Activated T-cell treated with anti-CD3 and anti-CD28 coated beads for 48 hours (primary cell): Measurements from ENCODE around the gene TBX5.

Source experiments
- DNase-seq: peaks from one replicate; pipeline ENCODE4 v3.0.0-alpha.2; 2020; ENCODE audit warnings: low read depth

TBX5 gene

DNA sequence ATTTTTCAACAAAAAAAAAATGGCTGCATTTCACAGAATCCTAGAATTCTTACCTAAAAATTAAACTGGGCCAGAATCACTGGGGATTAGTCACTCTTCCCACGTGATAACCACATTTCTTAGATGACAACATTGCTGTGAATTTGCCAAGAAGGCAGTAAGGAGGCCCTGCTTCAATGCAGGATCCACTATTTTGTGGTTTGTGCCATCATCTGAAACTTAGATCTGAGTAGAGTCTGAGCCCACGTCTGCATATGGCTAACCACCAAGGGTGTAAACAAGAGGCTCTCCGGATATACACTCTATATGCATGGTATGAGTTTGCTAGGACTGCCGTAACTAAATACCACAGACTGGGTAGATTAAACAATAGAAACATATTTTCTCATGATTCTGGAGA, 24.4 kb upstream of the TBX5 start:
- no peak for DNase-seq

DNA sequence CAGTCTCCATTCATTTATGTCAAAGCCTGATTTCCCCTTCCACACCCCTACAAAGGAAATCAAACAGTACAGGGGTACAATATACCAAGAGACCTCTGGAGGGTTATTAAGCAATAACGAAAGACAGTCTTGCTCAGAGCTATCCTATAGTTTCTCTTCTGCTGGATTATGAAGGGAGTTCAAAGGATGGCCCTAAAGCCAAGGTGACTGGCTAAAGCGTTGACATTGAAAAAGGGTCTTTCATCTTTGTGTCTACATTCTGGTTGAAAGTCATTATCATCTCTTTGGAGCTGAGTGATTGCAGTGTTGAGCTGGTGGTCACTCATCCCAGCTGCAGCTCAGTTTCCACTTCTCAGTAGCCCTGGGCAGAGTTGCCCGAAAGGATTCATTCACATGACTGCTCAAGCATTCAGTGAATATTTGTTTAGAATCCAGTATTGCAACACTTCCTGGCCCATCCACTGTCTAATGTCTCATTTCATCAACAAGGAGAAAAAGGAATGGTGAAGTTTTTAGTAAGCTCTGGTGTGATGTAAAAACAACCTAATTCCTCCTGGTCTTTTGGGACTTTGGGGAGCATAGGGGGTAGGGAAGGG, 19.2 kb upstream of the TBX5 start:
- no peak for DNase-seq

DNA sequence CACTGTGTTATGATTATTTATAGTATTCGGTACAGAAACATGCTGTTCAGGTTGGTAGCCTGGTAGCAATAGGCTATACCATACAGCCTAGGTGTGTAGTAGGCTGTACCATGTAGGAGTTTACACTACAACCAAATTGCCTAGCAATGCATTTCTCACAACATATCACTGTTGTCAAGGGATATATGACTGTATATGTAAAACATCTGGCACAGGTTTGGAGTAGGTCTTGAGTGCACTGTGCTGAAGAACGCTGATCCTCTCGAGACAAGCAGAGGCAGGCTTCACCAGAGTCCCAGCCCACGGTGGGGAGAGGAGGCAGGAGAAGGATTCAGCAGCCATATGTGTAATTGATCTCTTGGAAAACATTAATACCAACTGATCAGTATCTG, 15.0 kb upstream of the TBX5 start:
- no peak for DNase-seq

DNA sequence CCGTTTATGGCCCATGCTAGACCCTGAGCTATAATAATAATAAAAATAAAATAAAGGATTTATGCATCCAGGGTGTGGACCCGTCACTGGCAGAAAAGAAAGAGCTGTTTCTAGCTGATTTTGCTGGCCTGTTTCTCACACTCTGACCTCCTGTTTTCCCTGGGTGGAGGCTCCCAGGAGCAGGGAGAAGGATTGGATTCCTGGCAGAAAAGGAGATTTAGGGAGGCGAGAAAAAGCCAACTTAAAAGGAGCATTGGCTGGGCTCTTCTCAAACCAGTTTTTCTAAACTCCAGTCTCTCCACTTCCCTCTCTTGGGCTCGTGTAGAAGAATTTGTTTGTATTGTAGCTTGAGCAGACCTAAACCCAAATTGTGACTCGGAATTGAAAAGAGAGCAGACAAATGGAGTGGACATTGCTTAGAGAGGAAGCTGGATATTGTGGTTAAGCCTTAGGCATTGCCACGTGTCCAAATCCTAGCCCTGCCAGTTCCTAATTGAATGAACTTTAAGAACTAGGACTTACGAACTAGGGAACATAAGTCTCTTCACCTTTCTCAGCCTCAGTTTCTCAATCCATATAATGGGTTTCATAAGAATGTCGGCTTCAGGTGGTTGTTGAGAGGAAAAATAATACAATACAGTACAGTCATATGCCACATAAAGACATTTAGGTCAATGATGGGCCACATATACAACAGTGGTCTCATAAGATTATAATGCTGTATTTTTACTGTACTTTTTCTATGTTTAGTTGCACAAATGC, 14.4 kb upstream of the TBX5 start:
- no peak for DNase-seq

DNA sequence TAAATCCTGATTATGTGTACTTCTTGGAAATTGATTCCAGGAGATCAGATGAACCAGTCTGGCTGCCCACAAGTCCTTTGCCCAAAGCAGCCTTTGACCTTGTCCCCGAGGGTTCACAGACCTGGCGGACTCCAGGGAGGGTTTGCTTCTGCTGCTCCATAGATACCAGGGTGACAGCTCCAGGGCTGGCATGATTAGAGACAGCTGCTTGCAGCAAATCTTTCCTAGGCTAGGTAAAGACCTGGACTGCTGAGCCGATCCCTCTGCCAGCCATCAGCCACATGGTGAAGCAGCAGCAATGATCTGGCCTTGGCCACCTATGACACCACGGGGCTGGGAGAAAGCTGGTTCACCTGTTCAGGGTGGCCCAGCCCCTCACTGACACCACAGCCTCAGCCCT, 10.1 kb upstream of the TBX5 start:
- no peak for DNase-seq

DNA sequence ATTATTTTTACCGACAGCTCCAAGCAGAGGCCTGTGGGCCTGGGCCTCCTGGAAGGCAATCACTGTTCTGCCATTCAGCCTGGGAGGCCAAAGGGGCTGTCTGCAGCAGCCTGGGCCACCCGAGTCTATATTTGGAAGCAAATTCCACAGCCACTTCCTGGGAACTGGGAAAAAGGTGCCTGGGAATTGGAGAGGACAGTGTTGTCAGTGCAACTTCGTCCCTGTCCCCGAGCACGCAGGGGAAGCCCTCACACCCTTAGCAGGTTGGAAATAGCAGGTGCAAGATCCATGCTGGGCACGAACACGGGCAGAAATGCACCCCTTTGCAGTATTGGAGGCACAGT, 9.6 kb upstream of the TBX5 start:
- no peak for DNase-seq

DNA sequence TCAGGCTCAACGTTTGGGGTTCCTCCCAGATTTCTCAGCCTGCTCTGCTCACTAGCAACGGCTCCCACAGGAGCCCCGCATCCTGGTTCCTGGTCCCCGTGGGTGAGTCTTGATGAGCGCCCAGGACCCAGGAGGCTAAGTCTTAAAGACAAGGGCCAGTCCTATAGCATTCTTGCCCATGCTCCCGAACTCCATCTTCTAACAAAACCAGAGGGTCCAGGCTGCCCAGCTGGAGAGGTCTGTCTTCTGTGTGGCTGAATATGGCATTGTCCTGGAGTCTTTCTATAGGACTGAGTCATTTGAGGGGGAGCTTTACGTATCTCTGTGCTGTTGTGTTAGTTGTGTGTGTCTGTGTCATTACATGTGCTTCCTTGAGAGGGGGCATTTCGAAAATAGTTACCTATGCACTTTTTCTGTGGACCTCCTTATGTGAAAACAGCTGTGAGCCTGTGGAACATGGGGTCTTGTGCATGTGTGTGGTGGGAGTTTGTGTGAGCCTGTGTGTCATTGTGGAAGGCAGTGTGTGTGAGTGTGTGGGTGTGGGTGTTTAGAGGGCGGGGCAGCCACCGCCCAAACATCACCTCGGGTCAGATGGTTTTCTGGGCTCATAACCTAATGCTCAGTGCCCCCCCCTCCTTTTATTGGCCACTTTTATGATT, 9.1 kb upstream of the TBX5 start:
- no peak for DNase-seq

DNA sequence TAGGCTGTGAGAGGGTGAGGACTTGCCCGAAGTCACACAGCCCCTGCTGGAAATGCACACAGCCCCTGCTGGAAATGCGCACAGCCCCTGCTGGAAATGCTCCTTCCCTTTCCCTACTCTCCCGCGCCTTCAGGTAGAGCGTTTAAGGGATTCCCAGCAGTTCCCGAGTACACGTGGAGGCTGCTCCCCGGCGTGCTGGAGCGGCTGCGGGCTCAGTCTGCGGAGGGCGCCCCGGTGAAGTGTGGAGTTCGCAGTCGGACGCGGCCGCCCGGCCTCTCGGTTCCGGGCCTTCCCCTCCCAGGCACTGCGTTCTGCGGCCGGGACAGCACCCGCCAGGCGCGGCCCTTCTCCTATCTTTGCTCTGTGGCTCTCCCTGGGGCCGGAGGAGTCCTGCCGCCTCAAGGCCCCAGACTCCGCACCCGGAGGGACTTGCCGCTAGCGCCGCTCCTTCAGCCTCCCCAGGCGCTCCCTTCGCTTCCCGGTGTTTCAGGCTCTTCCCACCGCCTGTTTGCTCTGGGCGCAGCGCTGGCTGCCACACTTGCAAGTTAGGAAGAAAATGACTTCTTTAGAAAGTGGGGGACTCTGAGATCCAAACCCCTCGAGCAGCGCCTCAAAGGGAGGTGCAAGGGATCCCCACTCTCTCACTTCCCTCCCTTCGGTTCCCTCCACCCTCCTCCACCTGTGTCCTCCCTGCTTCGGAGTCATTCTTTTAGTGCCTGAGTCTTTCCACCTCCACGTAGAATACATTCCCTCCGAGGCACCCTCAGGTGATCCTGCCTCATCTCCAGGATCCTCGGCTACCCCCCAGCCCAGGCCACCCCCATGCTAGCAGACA, 8.3 kb upstream of the TBX5 start:
- DNase-seq, result no peak

DNA sequence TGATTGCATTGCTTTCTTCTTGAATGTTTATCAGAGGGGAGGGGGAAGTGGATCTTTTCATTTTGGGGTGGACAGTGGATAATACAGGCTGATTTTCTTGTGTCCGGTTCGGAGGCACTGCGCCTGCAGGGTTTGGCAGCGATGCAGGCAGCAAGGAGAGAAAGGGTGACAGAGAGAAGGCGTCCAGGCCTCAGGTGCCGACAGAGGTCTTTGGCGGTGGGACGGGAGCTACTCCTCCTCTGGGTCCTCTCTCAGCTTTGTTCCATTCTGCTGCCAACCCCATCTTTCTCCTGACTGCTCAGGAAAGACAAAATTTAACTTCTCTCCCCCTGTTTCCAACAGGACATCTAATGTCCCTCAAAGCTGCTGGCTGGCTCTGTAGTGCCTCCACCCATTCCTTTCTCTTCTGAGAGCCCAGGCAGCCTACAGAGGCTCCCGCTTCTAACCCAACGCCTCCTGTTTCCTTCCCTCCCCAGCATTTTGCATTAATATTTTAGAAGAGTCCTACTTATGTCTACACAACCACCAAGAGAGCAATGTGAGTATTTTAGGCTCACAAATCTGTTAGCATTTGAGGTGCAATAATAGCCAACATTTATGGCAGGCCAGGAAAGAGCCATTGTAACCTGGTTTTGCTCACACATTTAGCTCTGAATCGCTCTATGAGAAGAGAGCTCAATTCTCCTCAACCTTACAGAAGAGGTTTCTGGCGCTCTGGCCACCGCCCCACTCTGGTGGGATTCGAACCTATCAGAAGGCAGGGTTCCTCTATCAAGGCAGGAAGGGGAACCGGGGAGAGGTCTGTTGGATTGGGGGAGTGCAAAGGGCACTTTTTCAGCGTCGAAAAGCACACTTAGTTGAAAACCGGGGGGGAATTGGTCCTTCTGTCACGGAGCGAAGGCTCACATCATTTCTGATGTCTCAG, 7.1 kb upstream of the TBX5 start:
- no peak for DNase-seq

DNA sequence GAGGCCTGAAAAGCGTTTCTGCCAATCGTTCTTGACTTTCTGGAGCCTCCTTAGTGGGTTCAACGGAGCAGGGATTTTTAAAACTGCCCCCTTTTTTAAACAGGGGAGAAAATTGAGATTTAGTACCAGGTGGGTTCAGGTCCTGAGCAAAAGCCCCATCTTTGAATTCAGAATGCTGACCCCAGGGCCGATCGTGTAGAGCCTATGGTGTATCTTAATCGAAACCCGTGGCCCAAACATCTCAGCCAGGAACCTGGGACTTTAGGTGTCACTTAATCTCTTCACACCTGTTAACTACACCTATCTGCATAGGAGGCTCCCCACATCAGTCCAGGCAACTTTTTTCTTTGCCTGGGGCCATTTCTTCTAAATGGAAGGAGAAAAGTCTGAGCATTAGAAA, 6.4 kb upstream of the TBX5 start:
- no peak for DNase-seq

DNA sequence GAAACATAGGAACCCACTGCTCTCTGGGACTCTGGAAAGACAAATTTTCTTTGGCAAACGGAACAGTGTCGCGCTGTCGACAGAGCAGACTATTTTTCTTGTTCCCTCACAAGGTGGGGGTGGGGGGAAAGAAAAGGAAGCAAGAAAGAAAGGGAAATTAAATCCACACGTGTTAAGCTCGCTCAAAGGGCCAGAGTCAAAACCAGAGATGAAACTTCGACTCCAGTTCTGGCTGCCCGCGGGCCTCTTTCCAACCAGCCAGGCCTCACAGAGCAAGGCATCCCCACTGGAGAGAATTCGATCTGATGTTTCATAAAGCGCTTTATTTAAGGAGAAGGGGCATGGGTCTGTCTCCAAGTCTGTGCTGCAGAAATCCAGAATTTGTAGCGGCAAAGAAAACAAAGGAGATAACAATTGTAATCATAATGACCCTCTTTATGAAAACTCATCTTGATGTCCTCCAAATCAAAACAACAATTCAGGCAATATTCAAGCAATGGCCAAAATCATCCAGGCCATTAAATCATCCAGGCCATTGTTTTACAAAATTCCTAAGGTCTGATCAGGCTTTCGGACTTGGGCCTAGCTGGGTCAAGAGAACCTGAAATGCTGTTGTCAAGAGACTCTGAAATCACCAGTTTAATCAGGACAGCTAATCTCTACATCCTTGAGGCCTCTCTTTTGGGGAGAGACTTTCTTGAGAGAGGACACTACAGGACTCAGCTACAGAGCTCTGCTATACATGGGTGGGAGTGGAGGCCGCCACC, 5.3 kb upstream of the TBX5 start:
- DNase-seq, result no peak

DNA sequence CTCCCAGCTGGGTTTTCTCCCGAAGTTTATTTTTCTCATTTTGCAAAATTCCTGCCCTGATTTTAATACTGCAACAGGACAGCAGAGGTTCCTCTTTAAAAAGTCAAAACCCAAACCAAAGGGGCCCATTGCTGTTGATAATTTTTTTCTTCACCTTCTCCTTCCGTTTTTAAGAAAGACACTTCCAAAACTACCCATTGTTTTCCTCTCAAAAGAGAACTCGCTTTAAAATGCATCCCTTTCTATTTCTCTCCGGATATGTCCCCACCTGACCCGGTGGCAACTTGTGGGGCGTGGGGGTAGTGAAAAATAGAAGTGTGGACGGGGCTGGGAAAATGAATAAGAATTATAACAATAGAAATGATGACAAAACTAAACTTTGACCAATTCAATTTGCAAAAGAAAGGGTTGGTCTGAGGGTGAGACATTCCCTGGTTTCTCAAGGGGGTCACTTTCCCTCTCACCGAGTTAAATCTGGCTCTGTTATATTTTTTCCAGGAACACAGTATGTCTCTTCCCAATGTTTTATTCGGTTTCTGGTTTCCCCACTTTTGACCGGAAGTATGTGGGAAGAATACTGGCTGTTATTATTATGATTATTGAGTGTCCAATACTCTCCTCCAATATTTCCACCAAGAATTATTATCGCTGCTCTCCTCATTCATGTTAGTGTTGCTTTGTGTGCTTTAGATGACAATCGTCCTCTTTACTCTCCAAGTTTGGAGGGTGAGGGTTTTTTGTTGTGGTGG, 4.1 kb upstream of the TBX5 start:
- DNase-seq, result no peak

DNA sequence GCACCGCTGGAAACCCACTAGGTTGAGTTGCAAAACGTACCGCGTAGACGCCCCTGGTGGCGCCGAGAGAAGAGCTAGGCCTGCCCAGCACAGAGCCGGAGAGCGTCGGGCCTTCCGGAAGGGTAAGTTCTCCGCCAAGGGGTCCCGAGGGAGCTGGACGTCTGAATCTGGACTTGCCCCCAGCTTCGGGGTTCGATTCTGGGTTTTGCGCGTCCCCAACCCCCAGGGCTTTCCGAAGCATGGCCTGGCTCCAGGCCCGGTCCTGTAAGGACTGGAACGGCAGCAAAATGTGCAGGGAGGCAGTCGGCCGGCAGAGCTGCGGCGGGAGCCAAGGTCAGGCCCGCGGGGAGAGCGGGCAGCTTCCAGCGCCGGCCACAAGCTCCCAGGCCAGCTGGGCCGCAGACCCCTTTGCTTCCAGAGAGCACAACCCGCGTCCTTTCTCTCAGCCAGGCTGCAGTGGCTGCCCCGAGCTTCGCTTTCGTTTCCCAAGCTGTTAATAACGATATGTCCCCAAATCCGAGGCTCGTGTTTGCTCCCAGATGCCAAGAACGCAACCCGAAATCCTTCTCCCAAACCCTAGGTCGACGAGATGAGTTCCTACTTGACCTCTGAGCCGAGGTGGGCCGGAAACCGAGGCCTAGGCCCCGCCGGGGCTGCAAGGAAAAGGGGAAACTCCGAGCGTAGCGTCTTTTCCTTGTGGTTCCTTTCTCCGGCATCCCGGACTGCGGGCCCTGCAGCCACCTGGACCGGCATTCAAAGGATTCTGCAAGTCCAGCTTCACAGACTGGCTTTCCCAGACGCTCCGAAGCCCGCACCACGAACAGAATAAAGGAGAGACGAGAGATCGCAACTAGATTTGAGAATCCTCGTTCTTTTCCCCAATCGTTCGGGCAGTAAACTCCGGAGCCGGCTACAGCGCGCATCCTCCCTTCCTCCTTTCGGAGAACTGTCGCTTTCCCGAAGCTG, 3.2 kb upstream of the TBX5 start:
- no peak for DNase-seq

DNA sequence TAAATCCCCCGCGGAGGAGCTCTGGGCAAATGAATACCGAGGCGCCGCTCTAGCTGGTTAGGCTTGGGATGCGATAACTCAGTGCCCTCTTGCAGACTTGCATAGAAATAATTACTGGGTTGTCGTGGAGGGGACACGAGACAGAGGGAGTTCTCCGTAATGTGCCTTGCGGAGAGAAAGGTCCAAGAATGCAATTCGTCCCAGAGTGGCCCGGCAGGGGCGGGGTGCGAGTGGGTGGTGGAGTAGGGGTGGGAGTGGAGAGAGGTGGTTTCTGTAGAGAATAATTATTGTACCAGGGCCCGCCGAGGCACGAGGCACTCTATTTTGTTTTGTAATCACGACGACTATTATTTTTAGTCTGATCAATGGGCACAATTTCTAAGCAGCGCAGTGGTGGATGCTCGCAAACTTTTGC, 2.5 kb upstream of the TBX5 start:
- no peak for DNase-seq

DNA sequence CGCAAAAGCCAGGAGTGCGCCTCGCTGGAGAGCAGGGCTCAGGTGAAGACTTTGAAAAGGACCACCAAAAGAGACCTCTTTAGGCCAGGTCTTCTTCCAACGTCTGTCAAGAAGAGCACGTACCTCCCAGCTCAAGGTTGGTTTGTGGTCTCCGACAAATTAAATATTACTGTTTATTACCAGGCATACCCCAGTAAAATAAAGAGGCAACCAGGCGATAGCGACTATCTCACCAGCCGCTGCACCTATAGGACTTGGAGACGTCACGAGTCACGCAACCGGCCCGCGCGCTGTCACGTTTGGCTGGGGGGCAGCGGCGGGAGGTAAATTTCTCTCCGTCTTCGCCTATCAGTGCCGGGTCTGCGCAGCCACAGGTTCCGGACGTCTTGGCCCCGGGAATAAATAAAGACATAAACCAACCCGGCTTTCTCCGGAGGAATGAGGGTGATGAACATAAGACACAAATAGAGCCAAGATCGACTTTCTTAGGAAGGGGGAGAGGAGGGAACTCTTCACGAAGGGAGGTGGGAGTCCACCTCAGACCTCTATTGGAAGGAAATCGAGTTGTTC, 2.0 kb upstream of the TBX5 start:
- no peak for DNase-seq

DNA sequence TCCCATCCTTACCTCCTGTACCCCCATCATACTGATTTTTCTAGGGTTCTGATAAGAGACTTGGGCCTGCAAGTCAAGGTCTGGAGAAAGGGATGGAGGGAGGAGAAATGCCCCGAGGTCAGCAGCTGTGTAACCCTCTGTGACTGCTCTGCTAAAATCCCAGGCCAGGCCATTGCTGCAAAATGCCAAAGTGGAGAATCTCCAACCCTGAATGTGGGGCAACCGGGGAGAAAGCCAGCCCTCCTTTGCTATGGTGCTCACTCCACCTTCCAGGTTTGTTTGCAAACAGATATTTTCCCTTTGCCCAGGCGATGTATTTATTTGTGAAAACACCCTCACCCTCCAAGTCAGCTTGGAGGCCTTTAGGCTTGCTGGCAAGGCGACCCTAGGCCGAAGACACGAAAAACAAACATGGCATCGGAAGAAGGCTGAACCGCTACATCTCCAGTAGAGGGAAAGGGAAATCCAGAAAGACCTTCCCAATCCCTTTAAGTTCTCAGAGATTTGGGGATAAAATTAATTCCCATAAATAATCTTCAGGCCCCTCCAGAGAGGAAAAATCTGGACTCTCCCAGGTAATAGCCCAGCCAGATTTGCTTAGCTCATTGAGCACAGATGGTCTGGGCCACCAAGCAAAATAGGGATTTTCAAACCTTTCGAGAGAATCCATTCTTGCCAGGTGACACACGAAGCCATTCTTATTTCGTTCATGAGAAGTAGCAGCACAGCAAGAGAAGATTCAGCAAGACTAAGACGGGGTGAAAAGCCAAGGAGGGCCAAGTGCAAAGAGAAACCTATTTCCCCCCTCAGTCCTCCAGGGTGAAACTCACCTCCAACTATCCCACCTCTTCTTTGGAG, 1.3 kb upstream of the TBX5 start:
- no peak for DNase-seq

DNA sequence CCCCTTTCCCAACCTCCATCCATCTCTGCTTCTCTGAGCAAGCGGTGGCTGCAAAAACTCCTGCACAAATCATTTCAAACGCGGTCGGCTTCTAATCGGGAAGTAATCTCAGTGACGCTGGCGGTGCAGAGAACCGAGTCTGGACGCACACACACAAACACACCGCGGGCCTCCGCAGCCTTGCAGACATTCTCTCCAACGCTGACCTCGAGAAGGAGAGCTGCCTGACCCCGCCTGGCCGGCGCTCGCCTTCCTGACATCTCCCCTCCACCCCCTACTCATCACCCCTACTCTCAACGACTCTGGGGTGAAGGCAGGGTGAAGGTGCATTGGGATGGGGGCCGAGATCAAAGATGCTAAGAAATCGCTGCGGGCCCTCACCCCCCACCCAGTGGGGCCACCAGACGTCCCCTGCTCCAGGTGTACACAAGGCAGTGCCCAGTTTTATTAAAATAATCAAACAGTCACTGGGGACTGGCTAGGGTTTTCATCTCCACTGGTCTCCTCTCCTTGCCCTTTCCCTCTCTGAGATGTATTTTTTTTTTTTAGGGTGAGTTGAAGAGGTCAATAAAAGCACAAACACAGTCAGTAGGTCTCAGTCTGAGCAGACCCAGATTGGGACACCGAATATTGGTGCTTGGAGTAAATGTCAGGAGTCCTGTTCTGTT, 506 bp upstream of the TBX5 start:
- DNase-seq, result no peak
